Liver (tissue), 9 donors: ENCODE measurements around the gene PAX8. TPM values are rescaled to one million over a fixed set of nuclear protein-coding genes. Genes with fewer than 3 reads are reported as not detected.
"Not testable (repeated sequence)": the region's sequence is repeated elsewhere in the genome, so short reads cannot be mapped to it uniquely, and the experiment has no call there.

Experiments used
- DNase-seq: peaks from one replicate; pipeline ENCODE4 v3.0.0-alpha.2; 2017; ENCODE audit warnings: low spot score
- H3K27ac ChIP-seq, 2 donors: one replicate each; pipeline ENCODE4 v1.7.0; 2013; ENCODE audit warnings: inconsistent platforms in 2 of 2, low read length in 2 of 2, control low read depth in 1 of 2, low read depth in 1 of 2, mild to moderate bottlenecking in 1 of 2
- H3K27me3 ChIP-seq, 4 donors: one replicate each; pipeline versions ENCODE4 v1.6.1 to v1.7.0; 2013; ENCODE audit warnings: low read length in 3 of 4, inconsistent platforms in 1 of 4, mild to moderate bottlenecking in 1 of 4, moderate library complexity in 1 of 4; ENCODE audit not compliant: control insufficient read depth in 4 of 4, insufficient read depth in 4 of 4
- H3K36me3 ChIP-seq, 4 donors: one replicate each; pipeline versions ENCODE4 v1.6.1 to v1.7.0; 2013; ENCODE audit warnings: low read length in 3 of 4, mild to moderate bottlenecking in 3 of 4, low read depth in 1 of 4, moderate library complexity in 1 of 4; ENCODE audit not compliant: control insufficient read depth in 4 of 4, insufficient read depth in 3 of 4
- H3K4me1 ChIP-seq, 4 donors: one replicate each; pipeline versions ENCODE4 v1.6.1 to v1.7.0; 2013; ENCODE audit warnings: low read length in 3 of 4, mild to moderate bottlenecking in 3 of 4, moderate library complexity in 1 of 4; ENCODE audit not compliant: control insufficient read depth in 4 of 4, insufficient read depth in 4 of 4
- H3K4me3 ChIP-seq, 3 donors: one replicate each; pipeline versions ENCODE4 v1.6.1 to v1.7.0; 2013; ENCODE audit warnings: low read length in 3 of 3, control low read depth in 1 of 3, low read depth in 1 of 3, mild to moderate bottlenecking in 1 of 3
- H3K9ac ChIP-seq, 2 donors: one replicate each; pipeline ENCODE4 v1.7.0; 2013; ENCODE audit warnings: low read length in 2 of 2, mild to moderate bottlenecking in 2 of 2, moderate library complexity in 2 of 2, control low read depth in 1 of 2, low read depth in 1 of 2
- H3K9me3 ChIP-seq, 4 donors: one replicate each; pipeline versions ENCODE4 v1.6.1 to v1.7.0; 2013; ENCODE audit warnings: low read length in 3 of 4; ENCODE audit not compliant: control insufficient read depth in 4 of 4
- CTCF ChIP-seq: fragments of 150-350 bp; IDR thresholded peaks from 2 replicates; pipeline ENCODE4 v1.5.1; 2017; ENCODE audit warnings: improper control_type of control experiment, low read depth, low read length; ENCODE audit not compliant: missing input control
- EGR1 ChIP-seq, 2 donors: IDR thresholded peaks; 2 replicates each; pipeline ENCODE4 v1.6.1; 2016 to 2018; ENCODE audit warnings: antibody characterized with exemption in 2 of 2, low read depth in 2 of 2
- FOXA1 ChIP-seq: IDR thresholded peaks from 2 replicates; pipeline ENCODE4 v1.6.1; 2016; ENCODE audit warnings: antibody characterized with exemption
- FOXA2 ChIP-seq: IDR thresholded peaks from 2 replicates; pipeline ENCODE4 v1.6.1; 2016; ENCODE audit warnings: antibody characterized with exemption
- GABPA ChIP-seq, 2 donors: IDR thresholded peaks in 1 of 2; conservative IDR thresholded peaks in 1 of 2; 2 replicates each; pipeline ENCODE4 v1.6.1; 2016; ENCODE audit warnings: antibody characterized with exemption in 2 of 2, mild to moderate bottlenecking in 1 of 2, moderate library complexity in 1 of 2
- HNF4A ChIP-seq, 2 donors: conservative IDR thresholded peaks; 2 replicates each; pipeline ENCODE4 v1.6.1; 2016; ENCODE audit warnings: antibody characterized with exemption in 2 of 2, mild to moderate bottlenecking in 2 of 2
- JUND ChIP-seq, 2 donors: IDR thresholded peaks; 2 replicates each; pipeline ENCODE4 v1.6.1; 2016; ENCODE audit warnings: antibody characterized with exemption in 2 of 2
- MAX ChIP-seq: IDR thresholded peaks from 2 replicates; pipeline ENCODE4 v1.6.1; 2016; ENCODE audit warnings: antibody characterized with exemption
- RAD21 ChIP-seq, 2 donors: IDR thresholded peaks; 2 replicates each; pipeline ENCODE4 v1.6.1; 2016; ENCODE audit warnings: antibody characterized with exemption in 2 of 2, mild to moderate bottlenecking in 2 of 2
- REST ChIP-seq: IDR thresholded peaks from 2 replicates; pipeline ENCODE4 v1.6.1; 2016; ENCODE audit warnings: antibody characterized with exemption, mild to moderate bottlenecking
- RXRA ChIP-seq, 2 donors: IDR thresholded peaks; 2 replicates each; pipeline ENCODE4 v1.6.1; 2017 to 2018; ENCODE audit warnings: antibody characterized with exemption in 2 of 2, mild to moderate bottlenecking in 1 of 2
- SP1 ChIP-seq: IDR thresholded peaks from 2 replicates; pipeline ENCODE4 v1.6.1; 2018; ENCODE audit warnings: antibody characterized with exemption, mild to moderate bottlenecking
- TAF1 ChIP-seq: conservative IDR thresholded peaks from 2 replicates; pipeline ENCODE4 v1.6.1; 2016; ENCODE audit warnings: antibody characterized with exemption, mild to moderate bottlenecking
- YY1 ChIP-seq: IDR thresholded peaks from 2 replicates; pipeline ENCODE4 v1.6.1; 2016; ENCODE audit warnings: antibody characterized with exemption, mild to moderate bottlenecking
- ZBTB33 ChIP-seq: IDR thresholded peaks from 2 replicates; pipeline ENCODE4 v1.6.1; 2016; ENCODE audit warnings: antibody characterized with exemption
- WGBS: extraction: QIAGEN DNeasy Blood & Tissue Kit; methylation state at CpG from one replicate; pipeline ENCODE4 v1.1.7; 2013; 5-methylcytosine and 5-hydroxymethylcytosine counted together
- polyA plus RNA-seq, 2 donors: library from polyadenylated mRNA; stranded (reverse) in 1 of 2; unstranded in 1 of 2; fragments of 200-250 nt in 1 of 2; fragments of >200 nt in 1 of 2; fragmentation: Nextera tagmentation in 1 of 2; extraction: Ambion mirVana in 1 of 2; gene quantifications; one replicate each; pipeline versions ENCODE4 v1.2.1 to v1.2.3, GENCODE V29; 2013 to 2015
- total RNA-seq, 2 donors: library from RNA; depleted of rRNA; stranded (reverse); fragments of >200 nt; gene quantifications; one replicate each; pipeline ENCODE4 v1.2.3, GENCODE V29; 2014
- donor health status: healthy.
- donor health status: healthy.
- donor health status: healthy.
- donor health status: healthy.
- donor health status: healthy.

PAX8 gene
- total and polyA plus RNA-seq, 4 donors: 0.09 to 0.85 (median 0.33) TPM

- H3K4me1 ChIP-seq, H3K9ac ChIP-seq, H3K4me3 ChIP-seq, H3K27ac ChIP-seq, DNase-seq, H3K27me3 ChIP-seq, H3K36me3 ChIP-seq, H3K9me3 ChIP-seq: not testable (repeated sequence)
- WGBS: 28% methylated on average over 2 of the region's 2 CpGs
- TF ChIP-seq HNF4A (conservative IDR thresholded peaks at IDR 0.05): peak in 1 of 2 donors; percentile 13
- TF ChIP-seq RAD21 (IDR thresholded peaks at IDR 0.05): peak; percentile 62 to 73
- TF ChIP-seq GABPA (IDR thresholded peaks at IDR 0.05 in 1 of 2, conservative IDR thresholded peaks at IDR 0.05 in 1 of 2): peak in 1 of 2 donors; percentile 33
- TF ChIP-seq CTCF: peak; percentile 51
These were observed 18.9 kb upstream of the PAX8 start for GRCh38 chr2:113297590-113297989.

- H3K27ac ChIP-seq: no peak overlapping the region
- TF ChIP-seq FOXA1 (no peak), YY1 (no peak), CTCF (no peak), MAX (no peak), TAF1 (no peak)
- no peak for DNase-seq
- H3K4me3 ChIP-seq: no peak overlapping the region
- WGBS: 63% methylated on average over 28 of the region's 28 CpGs
- H3K36me3 ChIP-seq: no peaks in the 10 kb centered on the region
- H3K27me3 ChIP-seq: no peaks in the 10 kb centered on the region
- no peaks in the 10 kb centered on the region for H3K9me3 ChIP-seq
- peaks cover 6 to 26% (median 14%) of the 10 kb centered on the region in 4 donors for H3K4me1 ChIP-seq
- H3K9ac ChIP-seq: no peak overlapping the region
These were observed 12.5 kb upstream of the PAX8 start for GRCh38 chr2:113291191-113291590.

- WGBS: 56% methylated on average over 5 of the region's 5 CpGs
- H3K4me1 ChIP-seq: peaks cover 12 to 37% (median 23%) of the 10 kb centered on the region in 4 donors
- H3K9ac ChIP-seq: peak overlapping the region in 1 of 2 donors; percentile 47
- not testable (repeated sequence) for H3K27me3 ChIP-seq, H3K9me3 ChIP-seq, DNase-seq, H3K4me3 ChIP-seq, H3K36me3 ChIP-seq
- H3K27ac ChIP-seq: peak overlapping the region; percentile 28 to 73
- peak; percentile 54 for TF ChIP-seq MAX
- peak; percentile 33 for TF ChIP-seq REST
- TF ChIP-seq ZBTB33: peak; percentile 23
- peak; percentile 62 to 74 for TF ChIP-seq HNF4A (conservative IDR thresholded peaks at IDR 0.05)
- TF ChIP-seq RXRA (IDR thresholded peaks at IDR 0.05): peak; percentile 54 to 66
- TF ChIP-seq EGR1 (IDR thresholded peaks at IDR 0.05; ENCODE audit: low read depth in 2 of 2): peak in 1 of 2 donors; percentile 24
- TF ChIP-seq SP1: peak; percentile 63
- peak; percentile 31 for TF ChIP-seq FOXA2
- peak in 1 of 2 donors; percentile 50 for TF ChIP-seq JUND (IDR thresholded peaks at IDR 0.05)
These were observed 10.0 kb upstream of the PAX8 start for GRCh38 chr2:113288674-113289149.
